ENCODE data around the gene RPS21.

DNA sequence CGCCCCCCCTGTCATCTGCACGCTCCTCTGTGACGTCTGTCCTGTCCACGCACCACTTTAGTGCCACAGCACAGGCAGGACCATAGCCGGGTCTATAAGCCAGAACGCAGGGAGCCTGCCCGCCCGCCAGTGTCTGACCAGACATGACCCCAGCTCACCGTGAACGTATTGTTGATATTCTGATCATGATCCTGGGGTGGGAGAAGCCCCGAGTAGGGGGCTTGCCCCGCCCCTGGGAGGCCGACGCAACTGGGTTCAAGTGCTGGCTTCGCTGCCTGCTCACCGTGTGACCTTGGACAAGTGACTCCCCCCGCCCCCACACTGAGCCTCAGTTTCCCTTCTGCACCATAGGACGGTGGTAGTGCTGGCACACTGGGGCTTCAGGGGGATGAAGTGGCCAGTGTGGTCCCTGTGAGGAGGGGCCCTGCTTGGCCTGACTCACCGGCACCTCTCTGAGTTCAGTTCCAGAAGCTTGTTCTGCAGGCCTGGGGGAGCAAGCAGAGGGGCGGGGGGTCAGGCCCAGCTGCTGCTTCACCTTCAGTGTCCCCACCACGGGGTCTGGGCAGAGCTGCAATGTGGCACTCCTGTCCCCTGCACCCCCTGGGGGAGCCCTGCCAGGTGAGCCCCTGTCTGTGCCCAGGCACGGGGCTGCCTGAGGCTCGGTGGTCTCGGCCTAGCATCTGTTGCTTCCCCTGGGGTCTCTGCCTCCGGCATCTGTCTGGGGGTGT lies 31.2 kb downstream of the RPS21 start:
- no peak for TF ChIP-seq TOX (CRISPR knock-in tag; IDR thresholded peaks at IDR 0.05; ENCODE audit: borderline replicate concordance)
- TF ChIP-seq ZFP30 (CRISPR knock-in tag; IDR thresholded peaks at IDR 0.05), result no peak
- TF ChIP-seq, protein P1, sequence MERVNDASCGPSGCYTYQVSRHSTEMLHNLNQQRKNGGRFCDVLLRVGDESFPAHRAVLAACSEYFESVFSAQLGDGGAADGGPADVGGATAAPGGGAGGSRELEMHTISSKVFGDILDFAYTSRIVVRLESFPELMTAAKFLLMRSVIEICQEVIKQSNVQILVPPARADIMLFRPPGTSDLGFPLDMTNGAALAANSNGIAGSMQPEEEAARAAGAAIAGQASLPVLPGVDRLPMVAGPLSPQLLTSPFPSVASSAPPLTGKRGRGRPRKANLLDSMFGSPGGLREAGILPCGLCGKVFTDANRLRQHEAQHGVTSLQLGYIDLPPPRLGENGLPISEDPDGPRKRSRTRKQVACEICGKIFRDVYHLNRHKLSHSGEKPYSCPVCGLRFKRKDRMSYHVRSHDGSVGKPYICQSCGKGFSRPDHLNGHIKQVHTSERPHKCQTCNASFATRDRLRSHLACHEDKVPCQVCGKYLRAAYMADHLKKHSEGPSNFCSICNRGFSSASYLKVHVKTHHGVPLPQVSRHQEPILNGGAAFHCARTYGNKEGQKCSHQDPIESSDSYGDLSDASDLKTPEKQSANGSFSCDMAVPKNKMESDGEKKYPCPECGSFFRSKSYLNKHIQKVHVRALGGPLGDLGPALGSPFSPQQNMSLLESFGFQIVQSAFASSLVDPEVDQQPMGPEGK (CRISPR knock-in tag; IDR thresholded peaks at IDR 0.05; ENCODE audit: borderline replicate concordance), result no peak
- TF ChIP-seq ZC3H10 (CRISPR knock-in tag; IDR thresholded peaks at IDR 0.05), result no peak
- TF ChIP-seq ESRRG (CRISPR knock-in tag; IDR thresholded peaks at IDR 0.05), result no peak
- TF ChIP-seq, protein P2, sequence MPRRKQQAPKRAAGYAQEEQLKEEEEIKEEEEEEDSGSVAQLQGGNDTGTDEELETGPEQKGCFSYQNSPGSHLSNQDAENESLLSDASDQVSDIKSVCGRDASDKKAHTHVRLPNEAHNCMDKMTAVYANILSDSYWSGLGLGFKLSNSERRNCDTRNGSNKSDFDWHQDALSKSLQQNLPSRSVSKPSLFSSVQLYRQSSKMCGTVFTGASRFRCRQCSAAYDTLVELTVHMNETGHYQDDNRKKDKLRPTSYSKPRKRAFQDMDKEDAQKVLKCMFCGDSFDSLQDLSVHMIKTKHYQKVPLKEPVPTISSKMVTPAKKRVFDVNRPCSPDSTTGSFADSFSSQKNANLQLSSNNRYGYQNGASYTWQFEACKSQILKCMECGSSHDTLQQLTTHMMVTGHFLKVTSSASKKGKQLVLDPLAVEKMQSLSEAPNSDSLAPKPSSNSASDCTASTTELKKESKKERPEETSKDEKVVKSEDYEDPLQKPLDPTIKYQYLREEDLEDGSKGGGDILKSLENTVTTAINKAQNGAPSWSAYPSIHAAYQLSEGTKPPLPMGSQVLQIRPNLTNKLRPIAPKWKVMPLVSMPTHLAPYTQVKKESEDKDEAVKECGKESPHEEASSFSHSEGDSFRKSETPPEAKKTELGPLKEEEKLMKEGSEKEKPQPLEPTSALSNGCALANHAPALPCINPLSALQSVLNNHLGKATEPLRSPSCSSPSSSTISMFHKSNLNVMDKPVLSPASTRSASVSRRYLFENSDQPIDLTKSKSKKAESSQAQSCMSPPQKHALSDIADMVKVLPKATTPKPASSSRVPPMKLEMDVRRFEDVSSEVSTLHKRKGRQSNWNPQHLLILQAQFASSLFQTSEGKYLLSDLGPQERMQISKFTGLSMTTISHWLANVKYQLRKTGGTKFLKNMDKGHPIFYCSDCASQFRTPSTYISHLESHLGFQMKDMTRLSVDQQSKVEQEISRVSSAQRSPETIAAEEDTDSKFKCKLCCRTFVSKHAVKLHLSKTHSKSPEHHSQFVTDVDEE (CRISPR knock-in tag; IDR thresholded peaks at IDR 0.05), result no peak
- TF ChIP-seq RARB (CRISPR knock-in tag; IDR thresholded peaks at IDR 0.05), result no peak
- no peak for TF ChIP-seq ARNTL (CRISPR knock-in tag; IDR thresholded peaks at IDR 0.05; ENCODE audit: borderline replicate concordance, low read depth)
- no peak for TF ChIP-seq BACH2 (CRISPR knock-in tag; IDR thresholded peaks at IDR 0.05; ENCODE audit: borderline replicate concordance)
- no peak for TF ChIP-seq TCF4 (CRISPR knock-in tag; IDR thresholded peaks at IDR 0.05; ENCODE audit: borderline replicate concordance)
- TF ChIP-seq, protein P3, sequence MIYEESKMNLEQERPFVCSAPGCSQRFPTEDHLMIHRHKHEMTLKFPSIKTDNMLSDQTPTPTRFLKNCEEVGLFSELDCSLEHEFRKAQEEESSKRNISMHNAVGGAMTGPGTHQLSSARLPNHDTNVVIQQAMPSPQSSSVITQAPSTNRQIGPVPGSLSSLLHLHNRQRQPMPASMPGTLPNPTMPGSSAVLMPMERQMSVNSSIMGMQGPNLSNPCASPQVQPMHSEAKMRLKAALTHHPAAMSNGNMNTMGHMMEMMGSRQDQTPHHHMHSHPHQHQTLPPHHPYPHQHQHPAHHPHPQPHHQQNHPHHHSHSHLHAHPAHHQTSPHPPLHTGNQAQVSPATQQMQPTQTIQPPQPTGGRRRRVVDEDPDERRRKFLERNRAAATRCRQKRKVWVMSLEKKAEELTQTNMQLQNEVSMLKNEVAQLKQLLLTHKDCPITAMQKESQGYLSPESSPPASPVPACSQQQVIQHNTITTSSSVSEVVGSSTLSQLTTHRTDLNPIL (CRISPR knock-in tag; IDR thresholded peaks at IDR 0.05; ENCODE audit: low read depth), result no peak
- no peak for TF ChIP-seq ZFP3 (CRISPR knock-in tag; IDR thresholded peaks at IDR 0.05)

All from SK-N-SH treated with all-trans-retinoic acid at 6 μM for 48 hours (cell line).